CD4-positive, alpha-beta T cell treated with Interferon gamma for 1 hour (primary cell): Measurements from ENCODE around the gene FCHSD2.
"Not testable (repeated sequence)": the region's sequence is repeated elsewhere in the genome, so short reads cannot be mapped to it uniquely, and the experiment has no call there.

Source experiments
- DNase-seq: peaks from one replicate; pipeline ENCODE4 v3.0.0-alpha.2; 2020

Gene FCHSD2

DNA sequence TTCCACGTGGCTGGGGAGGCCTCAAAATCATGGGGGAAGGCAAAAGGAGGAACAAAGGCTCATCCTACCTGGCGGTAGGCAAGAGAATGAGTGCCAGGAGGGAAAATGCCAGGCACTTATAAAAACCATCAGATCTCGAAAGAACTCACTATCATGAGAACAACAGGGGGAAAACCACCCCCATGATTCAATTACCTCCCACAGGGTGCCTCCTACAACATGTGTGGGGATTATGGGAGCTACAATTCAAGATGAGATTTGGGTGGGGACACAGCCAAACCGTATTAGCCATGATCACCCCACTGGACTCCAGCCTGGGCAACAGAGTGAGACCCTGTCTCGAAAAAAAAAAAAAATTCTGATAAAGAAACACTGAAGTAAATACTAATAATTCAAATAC is 87.1 kb downstream of the FCHSD2 start:
- no peak for DNase-seq

- DNase-seq: no peak
Observed at GRCh38 chr11:73053964-73054363, 88.2 kb downstream of the FCHSD2 start.

- DNase-seq: no peak
Observed at GRCh38 chr11:73048446-73048845, 93.7 kb downstream of the FCHSD2 start.

DNA sequence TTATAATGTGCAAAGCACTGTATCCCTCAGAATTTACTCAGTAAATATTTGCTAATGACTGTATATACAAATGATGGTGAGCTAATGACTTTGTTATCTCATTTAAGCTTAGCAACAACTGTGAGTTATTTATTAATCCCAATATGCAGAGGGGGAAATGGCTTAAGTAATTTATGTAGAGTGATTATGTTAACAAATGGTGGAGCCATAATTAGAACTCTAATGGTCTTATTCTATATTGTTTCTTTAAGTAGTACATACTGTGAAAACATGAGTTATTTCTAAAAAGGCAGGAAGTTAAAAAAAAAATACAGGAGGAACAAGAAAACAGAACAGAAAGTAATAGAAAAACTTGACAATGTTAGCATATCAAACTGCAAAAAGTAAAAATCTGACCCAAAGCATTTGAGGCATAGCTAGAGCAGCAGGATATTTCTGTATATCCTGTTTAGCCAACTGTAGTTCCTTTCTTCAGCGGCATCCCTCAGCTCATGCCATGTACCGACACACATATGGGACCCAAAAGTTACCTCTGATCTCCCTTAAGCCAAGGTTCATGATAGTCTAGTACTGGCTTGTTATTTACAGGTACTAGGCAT is 94.2 kb downstream of the FCHSD2 start:
- no peak for DNase-seq

DNA sequence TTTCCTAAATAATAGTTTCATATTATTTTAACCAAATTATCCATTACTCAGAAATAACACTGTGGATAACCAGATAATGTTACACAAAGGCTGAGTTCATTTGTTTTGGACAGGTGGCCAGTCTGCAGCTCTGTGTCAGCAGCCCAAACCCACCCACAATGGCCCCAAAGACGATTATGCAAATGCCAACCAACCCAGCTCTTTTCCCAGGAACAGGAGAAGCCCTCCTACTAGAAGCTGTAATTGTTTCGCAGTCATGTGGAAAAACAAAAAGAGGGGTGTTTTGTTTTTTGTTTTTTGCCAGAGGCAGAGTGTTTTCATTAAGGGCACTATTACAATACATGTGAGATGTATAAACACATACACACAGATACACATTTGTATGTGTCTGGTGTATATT is 102.1 kb downstream of the FCHSD2 start:
- no peak for DNase-seq

DNA sequence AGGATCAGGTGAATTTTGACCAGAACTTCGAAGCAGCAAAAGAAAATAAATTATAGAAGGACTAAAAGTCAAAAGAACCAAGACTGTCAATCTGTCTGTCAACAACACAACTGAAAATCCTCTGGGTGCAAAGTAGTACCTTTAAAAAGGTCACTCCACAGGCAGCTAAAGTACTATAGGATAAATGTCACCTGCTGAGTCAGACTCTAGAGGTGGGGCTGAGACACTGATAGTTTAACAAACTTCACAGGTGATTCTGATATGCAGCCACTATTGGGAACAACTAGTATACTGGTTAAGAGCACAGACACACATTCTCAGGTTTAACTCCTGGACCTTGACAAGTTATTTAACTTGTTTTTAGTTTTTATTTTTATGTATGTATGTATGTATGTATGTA is 107.3 kb downstream of the FCHSD2 start:
- no peak for DNase-seq

DNA sequence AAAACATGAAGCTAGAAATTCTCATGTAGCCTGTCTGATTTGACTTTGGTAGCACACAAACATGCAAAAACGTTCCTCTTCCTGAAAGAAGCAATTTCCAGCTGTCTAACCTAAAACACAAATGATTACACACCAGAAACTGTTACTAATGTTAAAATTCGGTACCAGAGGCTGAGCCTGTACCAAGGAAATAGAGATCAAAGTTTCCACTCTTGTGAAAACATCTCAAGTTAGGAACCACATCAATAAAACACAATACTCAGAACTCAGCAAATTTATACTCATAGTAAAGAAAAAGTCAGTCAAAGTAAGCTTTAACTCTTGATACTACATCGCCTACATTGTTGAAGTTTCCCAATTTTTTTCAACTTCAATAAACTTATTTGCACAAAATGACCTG is 107.8 kb downstream of the FCHSD2 start:
- no peak for DNase-seq

DNA sequence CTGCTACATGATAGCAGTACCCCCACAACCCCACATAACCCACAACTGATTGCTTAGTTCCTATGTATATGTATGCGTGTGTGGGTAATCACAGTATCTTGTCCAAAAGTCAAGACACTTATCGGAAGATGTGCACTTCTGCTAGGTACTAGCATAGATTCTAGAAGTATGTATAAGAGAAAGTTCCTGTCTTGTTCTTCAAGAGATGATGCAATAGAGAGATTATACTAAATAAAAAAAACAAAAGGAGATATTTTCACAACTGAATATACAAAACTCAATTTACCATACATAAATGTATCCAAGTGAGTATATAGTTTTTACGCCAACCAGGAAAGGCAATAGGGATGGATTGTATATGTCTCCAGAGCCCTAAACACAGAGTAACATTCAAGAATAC is 112.0 kb downstream of the FCHSD2 start:
- DNase-seq: no peak

DNA sequence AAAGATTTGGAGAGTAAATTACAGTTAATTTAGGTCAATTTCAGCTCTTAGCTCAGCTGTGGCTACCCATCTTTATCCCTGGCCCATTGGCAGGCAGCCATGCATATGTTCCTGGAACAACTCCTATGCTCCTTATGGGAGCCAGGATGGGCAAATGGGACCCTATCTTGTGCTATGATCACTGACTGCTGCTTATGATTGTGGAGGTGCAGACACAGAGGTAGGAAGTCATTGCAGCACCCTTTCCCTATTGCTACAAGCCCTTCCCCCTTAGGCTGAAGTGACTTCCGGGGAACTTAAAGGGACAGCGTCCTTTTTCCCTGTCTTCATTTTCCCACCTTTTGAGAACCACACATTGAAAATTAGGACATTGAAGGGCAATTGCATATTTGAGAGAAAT is 112.7 kb downstream of the FCHSD2 start:
- DNase-seq: no peak

- no peak for DNase-seq
Observed at GRCh38 chr11:73028611-73029010, 113.5 kb downstream of the FCHSD2 start.

GRCh38 chr11:73027840-73028239 is 114.3 kb downstream of the FCHSD2 start:
- DNase-seq: not testable (repeated sequence)

DNA sequence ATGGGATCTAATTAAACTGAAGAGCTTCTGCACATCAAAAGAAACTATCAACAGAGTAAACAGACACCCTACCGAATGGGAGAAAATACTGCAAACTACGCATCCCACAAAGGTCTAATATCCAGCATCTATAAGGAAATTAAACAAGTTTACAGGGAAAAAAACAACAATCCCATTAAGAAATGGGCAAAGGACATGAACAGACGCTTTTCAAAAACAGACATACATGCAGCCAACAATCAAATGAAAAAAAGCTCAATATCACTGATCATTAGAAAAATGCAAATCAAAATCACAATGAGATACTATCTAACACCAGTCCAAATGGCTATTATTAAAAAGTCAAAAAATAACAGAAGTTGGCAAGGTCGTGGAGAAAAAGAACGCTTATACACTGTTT is 117.5 kb downstream of the FCHSD2 start:
- DNase-seq: no peak

DNA sequence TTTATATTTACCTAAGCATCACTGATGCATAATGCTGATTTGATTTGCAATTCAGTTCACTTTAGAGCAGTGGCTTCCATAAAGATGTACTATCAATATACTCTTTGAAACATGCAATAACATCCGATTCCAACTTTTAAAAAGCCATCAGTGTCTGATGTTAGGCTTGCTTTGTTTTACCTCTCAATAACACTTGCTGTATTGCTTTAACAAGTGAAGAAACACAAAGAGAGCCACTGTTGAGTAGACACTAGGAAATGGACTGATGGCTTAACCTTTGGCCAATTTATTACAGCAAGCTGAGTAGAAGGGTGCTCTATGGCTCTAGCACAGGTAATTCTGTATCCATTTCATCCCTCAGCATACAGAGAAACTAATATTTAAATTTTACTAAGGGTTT is 122.1 kb downstream of the FCHSD2 start:
- DNase-seq: no peak

DNA sequence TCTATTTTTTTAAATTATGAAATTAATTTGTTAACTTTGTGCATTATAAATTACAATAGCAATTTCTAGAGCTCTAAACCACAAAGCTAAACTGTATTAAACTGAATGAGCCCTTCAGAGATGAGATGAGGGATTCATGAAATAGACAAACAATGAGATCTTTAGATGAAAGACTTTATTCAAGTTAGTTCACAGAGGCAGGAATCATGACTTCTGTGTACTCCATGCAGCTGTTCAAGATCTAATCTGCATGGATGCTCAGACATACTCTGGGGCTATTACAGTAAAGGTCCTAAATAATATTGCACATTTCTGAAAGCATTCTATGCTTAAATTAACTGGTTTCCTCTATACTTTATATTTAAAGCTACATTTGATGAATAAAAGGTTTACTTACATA is 122.7 kb downstream of the FCHSD2 start:
- no peak for DNase-seq

GRCh38 chr11:73018856-73019255 is 123.3 kb downstream of the FCHSD2 start:
- DNase-seq: no peak

DNA sequence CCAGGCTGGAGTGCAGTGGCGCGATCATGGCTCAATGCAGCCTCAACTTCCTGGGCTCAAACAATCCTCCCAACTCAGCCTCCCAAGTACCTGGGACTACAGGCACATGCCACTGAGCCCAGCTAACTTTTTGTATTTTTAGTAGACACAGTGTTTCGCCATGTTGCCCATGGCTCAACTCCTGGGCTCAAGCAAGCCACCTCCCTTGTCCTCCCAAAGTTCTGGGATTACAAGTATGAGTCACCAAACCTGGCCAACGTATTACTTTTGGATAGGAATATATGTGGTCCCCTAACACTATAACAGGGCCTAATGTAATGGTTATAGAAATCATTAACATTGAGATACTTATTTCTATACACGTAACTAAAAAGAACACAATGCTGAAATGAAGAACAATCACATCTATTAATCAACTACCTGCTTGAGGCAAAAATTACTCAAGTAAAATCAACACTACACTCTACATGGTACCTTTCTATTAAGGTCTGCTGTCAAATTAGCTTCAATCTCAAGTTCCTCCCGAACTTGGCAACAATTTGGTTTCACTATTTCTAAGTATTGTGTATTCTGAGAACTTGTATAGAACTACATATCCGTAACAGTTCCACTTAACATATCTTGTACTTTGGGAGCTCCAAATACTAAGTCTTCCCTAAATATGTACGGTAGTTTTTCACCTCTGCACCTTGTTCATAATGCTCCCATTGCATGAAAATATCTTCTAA is 124.9 kb downstream of the FCHSD2 start:
- DNase-seq: no peak

GRCh38 chr11:73013021-73013420 is 129.1 kb downstream of the FCHSD2 start:
- DNase-seq: no peak

DNA sequence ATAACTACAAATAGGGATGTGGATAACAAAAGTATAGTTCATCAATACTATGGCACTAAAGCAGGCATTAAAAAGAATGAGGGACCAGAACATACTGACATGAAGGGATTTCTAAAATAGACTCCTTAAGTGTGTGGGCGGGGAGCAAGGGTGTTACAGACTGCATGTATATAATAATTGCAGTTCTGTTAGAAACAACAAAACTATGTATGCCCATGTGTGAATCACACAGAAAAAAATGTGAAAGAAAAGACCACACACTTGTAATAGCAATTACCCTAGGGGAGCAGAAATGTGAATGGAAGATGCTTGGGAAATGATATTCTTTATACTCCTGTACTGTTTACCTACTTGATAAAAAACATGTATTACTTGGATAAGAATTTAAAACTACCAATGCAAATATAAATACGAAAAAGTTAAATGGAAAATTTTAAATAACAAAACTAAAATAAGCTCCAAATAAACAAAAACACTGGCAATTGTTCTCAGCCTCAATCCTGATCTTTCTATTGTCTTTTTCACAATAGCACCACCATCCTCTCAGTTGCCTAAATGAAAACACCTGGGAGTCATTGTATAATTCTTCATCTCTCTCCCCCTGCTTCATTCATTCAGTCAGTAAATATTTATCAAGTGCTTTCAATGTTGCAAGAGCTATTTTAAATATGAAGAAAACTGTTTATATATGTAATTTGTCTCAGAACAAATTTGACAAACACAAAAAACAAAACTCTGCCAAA is 129.8 kb downstream of the FCHSD2 start:
- DNase-seq: no peak

DNA sequence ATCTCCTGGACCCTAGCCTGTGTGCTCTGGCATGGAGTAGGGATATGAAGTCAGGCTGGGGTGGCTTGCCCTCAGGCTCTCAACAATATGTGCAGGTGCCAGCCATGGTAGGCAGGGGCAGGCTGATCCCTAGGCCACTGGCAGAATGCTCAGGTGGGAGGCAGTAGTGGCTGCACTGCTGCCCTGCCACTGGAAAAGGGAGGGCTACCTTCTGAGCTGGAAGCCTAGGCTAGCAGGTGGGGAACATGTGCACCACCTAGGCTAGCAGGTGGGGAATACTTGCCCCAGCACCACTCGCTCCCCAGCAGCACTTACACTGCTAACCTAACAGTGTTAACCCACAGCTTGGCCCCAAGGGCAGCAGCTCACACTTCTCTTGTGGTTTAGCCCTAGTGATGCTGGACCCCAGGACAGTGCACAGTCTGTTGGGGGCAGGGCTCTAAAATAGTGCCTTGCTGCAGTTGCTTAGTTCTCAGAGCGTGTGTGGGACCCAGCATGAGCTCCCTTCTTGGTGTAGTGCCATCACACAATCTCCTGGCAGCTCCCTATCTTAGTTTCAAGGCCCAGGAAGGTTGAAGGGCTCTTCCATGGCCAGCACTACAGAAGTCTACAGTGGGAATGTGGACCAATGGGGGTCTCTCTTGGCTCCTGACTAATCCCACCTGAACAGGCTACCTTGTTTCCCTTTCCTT is 130.8 kb downstream of the FCHSD2 start:
- no peak for DNase-seq

- DNase-seq: no peak
Observed at GRCh38 chr11:73009972-73010371, 132.1 kb downstream of the FCHSD2 start.

DNA sequence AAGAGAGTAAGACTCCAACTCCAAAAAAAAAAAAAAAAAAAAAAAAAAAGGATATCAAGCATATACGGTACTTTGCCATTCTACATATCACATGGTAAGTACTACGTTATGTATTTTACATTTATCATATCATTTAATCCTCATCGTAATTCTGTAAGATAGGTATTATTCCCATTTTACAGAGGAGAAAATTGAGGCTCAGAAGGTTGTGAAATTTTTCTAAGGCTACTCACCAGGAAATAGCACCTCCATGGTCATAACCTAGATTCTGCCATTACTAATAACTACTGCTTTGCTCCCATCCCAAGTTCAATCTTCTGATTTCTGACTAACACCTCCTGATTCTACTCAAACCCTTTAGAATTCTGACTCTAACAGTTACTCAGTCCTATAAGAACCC is 138.0 kb downstream of the FCHSD2 start:
- no peak for DNase-seq

GRCh38 chr11:73003088-73003487 is 139.0 kb downstream of the FCHSD2 start:
- no peak for DNase-seq

GRCh38 chr11:73002214-73002613 is 139.9 kb downstream of the FCHSD2 start:
- no peak for DNase-seq

DNA sequence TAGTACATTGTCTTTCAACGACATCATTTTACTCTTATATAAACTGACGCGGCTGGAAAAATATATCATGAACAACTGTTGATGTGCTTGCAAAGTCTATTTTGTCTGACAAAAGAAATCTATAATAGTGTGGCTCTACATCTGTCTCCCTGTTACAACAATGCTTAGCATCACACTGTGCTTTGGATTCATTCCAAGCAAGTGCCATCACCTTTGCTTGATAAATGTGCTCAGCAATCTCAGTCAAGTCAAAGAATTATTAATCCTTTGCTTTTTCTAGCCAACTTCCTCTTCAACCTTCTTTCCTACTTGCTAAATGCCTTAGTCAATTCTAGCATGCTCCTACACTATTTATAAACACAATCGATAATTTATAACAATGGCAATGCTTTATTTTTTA is 140.5 kb downstream of the FCHSD2 start:
- no peak for DNase-seq
